ENCODE measurements around the gene PHACTR1.
A peak's percentile ranks its signal among the peaks of the same experiment; 100 is the strongest.

PHACTR1 gene

DNA sequence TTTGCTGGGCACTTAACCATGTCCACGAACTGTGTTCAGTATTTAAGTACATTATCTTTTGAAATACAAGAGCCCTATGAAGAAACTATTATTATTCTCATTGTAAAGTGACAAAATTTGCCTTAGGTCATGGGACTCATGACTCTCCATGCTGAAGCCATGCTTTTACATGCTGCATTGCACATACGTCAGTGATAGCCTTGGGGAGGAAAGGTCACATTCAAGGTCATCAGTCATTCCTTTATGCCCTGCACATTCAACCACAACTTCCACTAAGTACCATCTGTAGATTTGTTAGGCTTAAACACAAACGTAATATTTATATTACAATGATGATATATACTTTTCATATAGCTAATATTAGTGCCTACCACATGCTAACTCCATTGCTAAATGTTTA, 319.0 kb downstream of the PHACTR1 start:
- DNase-seq: no peak

DNA sequence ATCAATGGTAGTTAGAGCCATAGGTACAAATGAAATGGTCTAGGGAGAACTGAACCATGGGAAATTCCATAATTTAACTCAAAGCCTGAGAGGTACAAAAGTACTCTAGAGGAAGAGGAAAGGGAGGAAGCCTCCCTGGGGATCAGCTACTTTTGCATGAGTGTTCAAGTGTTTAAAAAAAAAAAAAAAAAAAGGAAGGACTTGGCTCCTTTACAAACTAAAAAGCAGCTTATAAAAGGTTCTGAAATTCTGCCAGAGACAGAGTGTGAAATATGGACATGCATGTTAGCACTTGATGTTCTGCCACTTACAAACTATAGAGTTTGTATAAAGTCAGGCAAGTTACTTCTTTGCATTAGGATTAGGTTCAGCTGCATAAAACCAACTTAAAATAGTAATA, 321.7 kb downstream of the PHACTR1 start:
- no peak for DNase-seq

- no peak for DNase-seq
Observed at GRCh38 chr6:13038741-13039190, 322.2 kb downstream of the PHACTR1 start.

- peak; percentile 33 to 34 for DNase-seq
Observed at GRCh38 chr6:13044390-13044789, 327.8 kb downstream of the PHACTR1 start.

GRCh38 chr6:13044896-13045295, 328.3 kb downstream of the PHACTR1 start:
- DNase-seq: no peak

- DNase-seq: no peak
Observed at GRCh38 chr6:13045676-13046075, 329.1 kb downstream of the PHACTR1 start.

DNA sequence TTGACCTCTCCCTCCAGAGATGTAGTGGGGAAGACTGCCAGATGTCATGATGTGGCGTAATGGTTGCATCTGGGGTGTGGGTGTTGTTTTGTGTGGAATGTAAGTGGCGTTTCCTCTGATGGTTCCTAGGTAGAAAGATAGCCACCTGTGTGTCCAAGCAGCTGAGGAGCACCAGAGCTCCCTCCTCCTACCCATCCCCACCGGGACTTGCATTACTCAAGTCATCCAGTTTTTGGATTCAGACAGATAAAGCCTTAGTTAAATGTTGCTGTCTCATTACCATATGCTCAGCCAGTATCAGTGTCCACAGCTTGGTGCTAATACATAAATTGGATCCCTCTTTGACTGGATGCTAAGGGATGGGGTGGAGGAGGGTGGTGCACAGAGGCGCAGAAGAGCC, 329.5 kb downstream of the PHACTR1 start:
- no peak for DNase-seq

DNA sequence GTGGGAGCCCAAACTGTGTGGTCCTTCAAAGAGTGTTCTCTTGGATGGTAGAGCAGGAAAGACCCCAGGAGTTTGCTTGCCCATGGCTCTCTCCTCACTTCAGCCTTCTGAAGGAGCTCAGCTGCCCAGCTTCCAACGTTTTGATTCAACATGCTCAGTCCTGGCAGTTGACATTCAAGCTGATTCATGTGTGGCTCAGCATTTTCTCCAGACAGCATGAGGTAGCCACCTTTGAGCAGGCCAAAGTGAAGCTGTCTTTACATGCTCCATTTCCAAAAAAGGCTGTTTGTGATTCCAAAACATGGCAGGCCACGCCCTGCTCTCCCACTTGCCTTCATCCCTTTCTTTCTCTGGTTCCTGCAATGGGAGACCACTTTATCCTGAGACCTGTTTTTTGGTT, 331.5 kb downstream of the PHACTR1 start:
- no peak for DNase-seq

DNA sequence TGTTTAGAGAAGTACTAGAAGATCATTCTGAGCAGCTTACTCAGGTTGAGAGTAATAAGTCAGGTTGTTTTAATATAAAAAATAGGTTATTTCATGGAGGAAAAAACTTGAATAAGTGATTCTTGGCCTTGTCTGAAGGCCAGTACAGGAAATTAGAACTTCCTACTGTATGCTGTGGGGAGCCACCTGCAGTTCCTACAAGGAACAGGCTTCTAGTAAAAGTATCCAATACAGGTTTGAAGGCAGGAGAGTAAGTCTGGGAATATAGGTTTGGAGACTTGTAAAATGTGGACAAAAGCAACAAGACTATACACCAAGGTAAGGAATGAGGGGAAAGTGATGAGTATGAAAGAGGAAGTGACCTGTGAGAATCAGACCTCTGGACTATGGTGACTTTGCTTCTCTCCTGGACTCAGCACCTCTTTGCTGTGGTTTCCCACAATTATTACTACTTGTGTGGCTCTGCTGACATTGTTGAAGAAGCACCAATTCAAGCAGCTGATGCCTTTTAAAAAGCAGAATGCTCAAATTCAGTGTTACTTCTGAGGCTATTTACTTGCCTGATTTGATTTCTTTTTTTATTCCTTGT, 333.2 kb downstream of the PHACTR1 start:
- DNase-seq: no peak

DNA sequence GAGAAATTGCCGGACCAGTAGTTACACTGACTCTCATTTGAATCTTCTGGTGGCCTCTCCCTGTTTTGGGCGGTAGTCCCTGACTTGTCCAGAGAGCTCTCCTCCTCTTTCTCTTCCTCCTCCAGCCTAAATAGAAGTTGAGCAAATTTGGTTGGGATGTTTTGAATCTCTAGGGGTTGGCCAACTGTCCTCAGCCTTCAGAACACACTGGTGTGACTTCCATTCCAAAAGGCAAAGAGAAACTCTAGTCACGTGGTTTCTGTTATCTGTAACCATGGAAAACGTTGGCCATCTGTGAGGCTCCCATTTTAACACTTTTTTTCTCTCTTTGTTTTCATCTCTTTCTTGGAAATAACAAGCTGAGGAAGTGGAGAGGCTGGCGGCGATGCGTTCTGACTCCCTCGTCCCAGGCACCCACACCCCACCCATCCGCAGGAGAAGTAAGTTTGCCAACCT, 336.5 kb downstream of the PHACTR1 start:
- no peak for DNase-seq

DNA sequence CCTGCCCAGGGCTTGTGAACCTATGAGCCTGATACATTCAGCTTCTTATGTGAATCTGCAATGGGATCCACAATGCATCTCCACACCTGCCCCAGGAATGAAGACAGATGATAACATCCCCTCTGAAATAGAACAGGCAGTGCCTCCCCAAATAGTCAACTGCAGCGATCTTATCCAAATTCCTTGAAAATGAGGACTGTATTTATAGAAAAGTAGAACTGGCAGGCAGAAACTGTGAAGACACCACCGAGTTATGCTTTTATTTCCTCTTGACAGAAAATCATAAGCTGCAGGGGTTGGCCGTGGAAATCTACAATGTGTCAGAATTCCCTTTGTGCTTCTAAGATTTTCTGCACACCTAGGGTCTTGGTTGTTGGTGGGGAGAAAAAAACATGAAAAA, 341.5 kb downstream of the PHACTR1 start:
- DNase-seq: no peak

DNA sequence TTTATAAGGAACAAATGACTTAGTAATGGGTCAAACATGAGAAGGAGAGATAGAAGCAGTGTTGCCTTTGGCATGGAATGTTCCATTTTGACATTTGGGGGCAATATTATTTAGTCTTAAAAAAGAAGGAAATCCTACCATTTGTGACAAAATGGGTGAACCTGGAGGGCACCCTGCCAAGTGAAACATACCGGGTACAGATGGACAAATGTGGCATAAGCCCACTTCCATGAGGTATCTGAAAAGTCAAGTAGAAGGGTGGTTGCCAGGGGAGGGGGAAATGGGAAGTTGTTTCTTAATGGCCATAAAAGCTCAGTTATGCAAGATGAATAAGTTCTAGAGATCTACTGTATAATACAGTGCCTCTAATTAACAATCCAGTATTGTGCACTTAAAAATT, 342.5 kb downstream of the PHACTR1 start:
- no peak for DNase-seq

- DNase-seq: no peak
Observed at GRCh38 chr6:13063300-13063918, 346.8 kb downstream of the PHACTR1 start.

DNA sequence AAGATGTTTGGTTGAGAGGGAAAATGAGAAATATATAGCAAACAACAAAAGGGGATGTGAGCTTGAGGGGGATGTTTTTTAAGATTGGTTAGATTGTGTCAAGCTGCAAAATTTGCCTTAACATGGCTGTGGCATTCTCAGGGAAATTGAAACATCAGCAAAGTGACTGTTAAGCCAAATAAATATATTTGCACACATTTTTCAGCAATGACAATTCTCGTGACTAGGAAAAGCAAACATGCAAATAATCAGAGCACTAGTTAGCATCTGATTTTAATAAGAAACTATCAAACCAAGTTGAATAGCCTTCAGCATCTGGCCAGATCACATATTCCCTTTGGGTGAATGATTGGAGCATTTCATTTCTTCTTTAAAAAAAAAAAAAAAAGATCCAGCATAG, 349.0 kb downstream of the PHACTR1 start:
- DNase-seq: no peak

DNA sequence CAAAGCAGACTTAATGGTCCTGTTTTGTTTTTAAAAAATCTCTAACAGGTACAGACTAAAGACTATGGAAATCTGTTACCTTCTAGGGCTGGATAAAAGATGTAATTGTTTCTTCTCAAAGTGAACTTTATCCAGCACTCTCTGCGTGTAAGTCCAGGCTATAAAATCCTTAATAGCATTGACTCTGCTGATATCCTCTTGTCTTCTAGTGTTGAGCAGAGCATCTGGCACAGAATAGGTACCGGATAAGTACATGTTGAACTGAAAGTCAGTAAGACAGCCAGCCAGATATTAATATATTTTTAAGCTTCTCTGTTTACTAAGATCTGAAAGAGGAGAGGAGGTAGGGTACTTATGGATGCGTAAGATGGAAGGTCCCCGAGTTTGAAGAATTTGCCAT, 349.5 kb downstream of the PHACTR1 start:
- no peak for DNase-seq

DNA sequence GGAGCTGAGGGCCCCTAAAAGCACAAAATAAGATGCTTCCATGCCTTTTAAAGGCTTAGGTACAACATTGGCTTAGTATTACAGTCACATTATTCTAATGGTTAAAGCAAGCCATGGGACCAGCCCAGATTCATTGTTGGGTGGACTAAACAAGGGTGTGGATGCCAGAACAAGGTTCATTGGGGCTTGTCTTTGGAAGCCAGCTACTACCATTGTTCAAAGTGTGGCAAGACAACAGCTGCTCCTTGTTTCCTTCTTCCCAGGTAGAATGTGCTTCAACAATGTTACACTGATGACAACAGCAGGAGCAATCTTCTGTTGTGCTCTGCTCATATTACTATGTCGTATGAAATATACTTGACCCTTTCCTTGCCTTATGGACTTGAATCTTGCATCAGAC, 350.3 kb downstream of the PHACTR1 start:
- DNase-seq: no peak

DNA sequence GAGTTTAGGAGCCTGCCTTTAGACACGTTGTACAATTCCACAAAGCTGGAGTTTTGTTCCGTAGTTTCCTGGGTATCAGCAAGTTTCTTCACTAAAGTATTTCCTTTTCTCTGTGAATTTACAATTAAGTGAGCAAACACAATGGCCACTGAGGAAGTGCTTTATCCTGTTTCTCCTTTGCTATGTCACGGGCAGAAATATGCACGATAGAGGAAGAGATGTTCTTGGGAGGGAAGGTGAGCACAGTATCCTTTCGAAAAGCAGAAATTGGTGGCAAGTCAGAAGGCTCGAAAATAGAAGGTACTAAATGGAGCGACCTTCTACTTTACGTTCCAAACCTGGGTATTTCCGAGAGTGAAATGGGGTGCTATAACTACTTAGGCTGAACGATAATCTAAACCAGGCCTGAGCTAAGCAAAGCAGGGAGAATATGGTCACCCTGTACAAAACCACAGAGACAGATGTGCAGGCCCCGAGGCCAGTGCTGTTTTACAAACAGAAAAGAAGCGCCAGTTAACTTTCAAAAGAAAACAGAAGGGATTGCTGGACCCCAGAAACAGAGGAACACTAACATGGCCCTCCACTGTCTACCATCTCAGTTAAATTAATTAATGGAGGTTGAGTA, 352.1 kb downstream of the PHACTR1 start:
- DNase-seq: peak; percentile 35 to 41

DNA sequence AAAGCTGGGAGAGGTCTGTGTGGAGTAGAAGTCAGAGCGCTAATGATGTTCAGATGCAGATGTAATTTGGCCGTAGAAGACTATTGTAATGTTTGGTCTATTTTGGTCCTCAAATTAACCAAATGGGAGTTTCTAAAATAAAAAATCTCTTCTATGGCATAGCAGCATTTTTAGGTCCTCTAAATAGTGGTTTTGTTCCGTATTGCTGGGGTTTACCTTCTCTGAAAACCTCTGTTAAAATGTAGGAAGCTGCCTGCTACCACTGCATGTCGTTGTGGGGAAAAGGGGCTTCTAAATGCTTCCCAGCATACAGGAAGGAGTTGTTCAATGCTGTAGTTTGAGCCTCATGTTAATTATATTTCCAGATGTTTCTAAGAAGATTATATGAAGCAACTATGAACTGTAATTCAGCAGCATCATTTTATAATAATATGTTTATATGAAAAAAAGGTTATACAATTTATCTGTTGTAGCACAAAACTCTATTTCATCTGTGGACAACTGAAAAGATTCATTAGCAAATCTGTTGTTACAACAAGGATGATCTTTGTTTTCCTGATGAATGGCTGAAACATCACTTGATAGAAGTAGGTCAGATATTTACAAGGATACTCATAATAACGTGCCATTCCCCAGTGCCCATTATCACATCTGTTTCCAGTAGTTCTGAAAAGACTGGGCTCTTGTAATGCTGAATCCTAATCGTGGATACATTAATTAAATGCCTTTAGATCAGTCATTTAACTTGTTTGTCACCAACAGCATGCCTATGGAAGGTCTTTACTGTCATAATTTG, 355.2 kb downstream of the PHACTR1 start:
- DNase-seq: no peak

GRCh38 chr6:13072686-13073347, 356.2 kb downstream of the PHACTR1 start:
- no peak for DNase-seq

- DNase-seq: no peak
Observed at GRCh38 chr6:13074415-13075140, 358.0 kb downstream of the PHACTR1 start.

DNA sequence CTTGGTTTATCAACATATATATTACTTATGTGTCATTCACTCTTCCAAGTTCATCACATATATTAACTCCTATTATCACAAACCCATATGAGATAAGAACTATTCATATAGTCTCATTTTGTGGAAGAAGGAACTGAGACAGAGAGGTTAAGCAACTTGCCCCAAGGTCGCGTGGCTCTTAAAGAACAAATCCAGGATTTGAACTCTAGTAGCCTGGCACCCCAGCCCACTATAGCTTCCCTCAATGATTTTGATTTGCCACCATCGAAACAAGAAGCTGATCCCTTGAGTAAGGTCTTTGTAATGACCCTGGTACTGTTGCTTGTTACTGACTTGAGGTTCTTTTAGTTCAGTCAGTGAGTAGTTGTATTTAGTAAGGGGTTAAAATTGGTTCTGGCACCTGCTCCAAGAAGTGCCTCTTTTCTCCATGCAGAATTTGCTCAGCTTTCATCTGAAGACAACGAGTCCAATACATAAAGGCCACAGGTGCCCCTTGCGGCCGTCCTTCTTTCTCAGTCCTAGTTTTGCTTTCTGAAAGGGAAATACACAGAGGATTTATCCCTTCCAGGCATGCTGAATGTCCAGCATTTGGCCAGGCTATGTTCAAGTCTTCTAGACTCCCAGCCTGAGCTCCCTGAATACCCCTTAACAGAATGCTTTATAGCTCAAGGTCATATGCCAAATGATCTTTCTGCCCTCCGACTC, 358.7 kb downstream of the PHACTR1 start:
- DNase-seq: peak; percentile 71 to 81
